NCI-H146 (cell line): ENCODE results near the gene SLC9A1.

Experiments
- DNase-seq: peaks from one replicate; lab custom pipeline; 2025; lab: John Stamatoyannopoulos, UW

The SLC9A1 gene

GRCh38 chr1:27070390-27071048 lies 84.4 kb downstream of the SLC9A1 start:
- peak; percentile 2 for DNase-seq

GRCh38 chr1:27068922-27069321 lies 86.0 kb downstream of the SLC9A1 start:
- DNase-seq = no peak

GRCh38 chr1:27065999-27066630 lies 88.8 kb downstream of the SLC9A1 start:
- DNase-seq = no peak

- DNase-seq = no peak
Measured at GRCh38 chr1:27060891-27061290, 94.0 kb downstream of the SLC9A1 start.

- no peak for DNase-seq
Measured at GRCh38 chr1:27058966-27059669, 95.8 kb downstream of the SLC9A1 start.

GRCh38 chr1:27057801-27058625 lies 96.9 kb downstream of the SLC9A1 start:
- DNase-seq = peak; percentile 60

GRCh38 chr1:27057389-27057788 lies 97.5 kb downstream of the SLC9A1 start:
- DNase-seq = peak; percentile 78

GRCh38 chr1:27053977-27054753 lies 100.8 kb downstream of the SLC9A1 start:
- DNase-seq = no peak

- no peak for DNase-seq
Measured at GRCh38 chr1:27052527-27052926, 102.4 kb downstream of the SLC9A1 start.

GRCh38 chr1:27049607-27050006 lies 105.3 kb downstream of the SLC9A1 start:
- peak; percentile 8 for DNase-seq

- DNase-seq = no peak
Measured at GRCh38 chr1:27049100-27049499, 105.8 kb downstream of the SLC9A1 start.
